H1 (cell line): ENCODE results near the gene DDR1.

ENCODE experiments used
- EP300 ChIP-seq, 2 experiments: IDR thresholded peaks; 1 replicate in 1 of 2; 2 replicates in 1 of 2; pipeline ENCODE4 v1.6.1; 2011 to 2012; ENCODE audit warnings: low read depth in 2 of 2, low read length in 2 of 2, mild to moderate bottlenecking in 2 of 2, borderline replicate concordance in 1 of 2, inconsistent platforms in 1 of 2, moderate library complexity in 1 of 2
- POLR2A ChIP-seq, 2 experiments: IDR thresholded peaks; 1 replicate in 1 of 2; 2 replicates in 1 of 2; pipeline ENCODE4 v1.6.1; 2011; ENCODE audit warnings: low read depth in 2 of 2, low read length in 2 of 2, mild to moderate bottlenecking in 2 of 2; ENCODE audit errors: control extremely low read depth in 1 of 2
- RAD21 ChIP-seq, 2 experiments: IDR thresholded peaks in 1 of 2; conservative IDR thresholded peaks in 1 of 2; 2 replicates each; pipeline ENCODE4 v1.6.1; 2011; ENCODE audit warnings: low read depth in 2 of 2, low read length in 2 of 2, improper control_type of control experiment in 1 of 2, inconsistent platforms in 1 of 2, mild to moderate bottlenecking in 1 of 2, moderate library complexity in 1 of 2
- TF ChIP-seq, protein P1 (sequence below), 3 experiments: IDR thresholded peaks; 1 replicate in 2 of 3; 2 replicates in 1 of 3; pipeline versions ENCODE4 v1.5.1 to v1.6.1; 2011; ENCODE audit warnings: low read length in 3 of 3, mild to moderate bottlenecking in 3 of 3, inconsistent platforms in 2 of 3, low read depth in 1 of 3, moderate library complexity in 1 of 3; ENCODE audit not compliant: insufficient read depth in 1 of 3; ENCODE audit errors: control extremely low read depth in 1 of 3

DNA sequence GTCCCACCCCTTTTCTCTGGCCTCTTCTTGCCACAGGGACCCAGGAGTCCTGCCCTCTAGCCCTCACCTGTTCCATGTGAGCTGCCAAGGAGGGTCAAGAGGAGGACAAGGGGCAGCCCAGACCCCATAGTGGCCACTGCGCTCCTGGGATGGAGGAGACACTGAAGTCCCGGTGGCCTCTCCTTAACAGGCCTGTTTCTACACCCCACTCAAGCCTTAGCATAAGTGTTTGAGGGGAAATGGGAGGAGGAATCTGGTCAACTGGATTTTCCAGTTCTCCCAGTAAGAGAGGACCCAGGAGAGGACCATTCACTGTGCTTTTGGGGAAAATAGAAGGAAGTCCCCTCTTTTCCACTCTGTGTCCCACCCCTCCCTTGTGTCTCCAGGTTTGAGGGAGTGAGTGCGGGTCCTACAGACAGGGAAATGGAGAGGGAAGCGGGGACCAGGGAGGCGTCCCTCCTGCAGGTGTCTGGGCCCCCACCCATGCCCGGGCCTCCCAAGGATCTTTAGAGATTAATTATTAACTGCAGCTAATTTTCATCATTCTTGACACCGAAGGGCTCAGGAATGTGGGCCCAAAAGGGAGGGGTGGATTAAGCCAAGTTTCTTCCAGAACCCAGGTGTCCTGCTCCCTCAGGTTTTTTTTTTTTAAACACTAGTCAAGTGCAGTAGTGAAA lies 47.8 kb downstream of the DDR1 start, which contains the start of gene SFTA2:
- TF ChIP-seq, protein P1, sequence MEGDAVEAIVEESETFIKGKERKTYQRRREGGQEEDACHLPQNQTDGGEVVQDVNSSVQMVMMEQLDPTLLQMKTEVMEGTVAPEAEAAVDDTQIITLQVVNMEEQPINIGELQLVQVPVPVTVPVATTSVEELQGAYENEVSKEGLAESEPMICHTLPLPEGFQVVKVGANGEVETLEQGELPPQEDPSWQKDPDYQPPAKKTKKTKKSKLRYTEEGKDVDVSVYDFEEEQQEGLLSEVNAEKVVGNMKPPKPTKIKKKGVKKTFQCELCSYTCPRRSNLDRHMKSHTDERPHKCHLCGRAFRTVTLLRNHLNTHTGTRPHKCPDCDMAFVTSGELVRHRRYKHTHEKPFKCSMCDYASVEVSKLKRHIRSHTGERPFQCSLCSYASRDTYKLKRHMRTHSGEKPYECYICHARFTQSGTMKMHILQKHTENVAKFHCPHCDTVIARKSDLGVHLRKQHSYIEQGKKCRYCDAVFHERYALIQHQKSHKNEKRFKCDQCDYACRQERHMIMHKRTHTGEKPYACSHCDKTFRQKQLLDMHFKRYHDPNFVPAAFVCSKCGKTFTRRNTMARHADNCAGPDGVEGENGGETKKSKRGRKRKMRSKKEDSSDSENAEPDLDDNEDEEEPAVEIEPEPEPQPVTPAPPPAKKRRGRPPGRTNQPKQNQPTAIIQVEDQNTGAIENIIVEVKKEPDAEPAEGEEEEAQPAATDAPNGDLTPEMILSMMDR (IDR thresholded peaks at IDR 0.05; ENCODE audit: control extremely low read depth in 1 of 3, insufficient read depth in 1 of 3, low read depth in 1 of 3, low read length in 3 of 3) = no peak
- TF ChIP-seq EP300 (IDR thresholded peaks at IDR 0.05; ENCODE audit: borderline replicate concordance in 1 of 2, low read depth in 2 of 2, low read length in 2 of 2) (no peak), POLR2A (IDR thresholded peaks at IDR 0.05; ENCODE audit: control extremely low read depth in 1 of 2, low read depth in 2 of 2, low read length in 2 of 2) (no peak), RAD21 (IDR thresholded peaks at IDR 0.05 in 1 of 2, conservative IDR thresholded peaks at IDR 0.05 in 1 of 2; ENCODE audit: low read depth in 2 of 2, low read length in 2 of 2) (no peak)
